Measurements from ENCODE around the gene PRKCH. TPM values are rescaled to one million over a fixed set of nuclear protein-coding genes. Genes with fewer than 3 reads are reported as not detected.

Gene PRKCH
- polyA plus RNA-seq, 3 donors = 3.6 to 6.2 (median 5.4) TPM

DNA sequence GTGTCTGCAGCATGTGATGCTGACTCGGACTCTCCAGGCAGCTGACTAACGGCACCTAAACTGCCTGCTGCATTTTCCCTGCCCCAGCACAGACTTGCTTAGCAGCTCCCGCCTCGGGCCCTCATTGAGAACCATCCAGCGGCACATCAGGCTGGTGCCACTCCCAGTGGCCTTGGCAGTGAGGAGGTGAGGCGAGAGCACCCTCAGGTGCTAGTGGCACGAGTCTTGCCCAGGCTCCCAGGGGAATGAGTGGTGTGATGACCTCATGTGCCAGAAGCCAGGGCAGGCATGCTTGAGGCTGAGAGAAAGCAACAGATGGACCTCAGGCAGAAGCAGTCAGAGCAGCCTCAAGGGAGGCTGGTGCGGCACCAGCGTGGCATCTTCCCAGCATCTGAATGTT, 60.2 kb downstream of the PRKCH start:
- no peaks in the 10 kb centered on the region for H3K4me1 ChIP-seq (ENCODE audit: control insufficient read depth in 1 of 2, insufficient read depth in 2 of 2, low read length in 2 of 2)
- no peak overlapping the region for H3K4me3 Mint-ChIP-seq
- peaks cover 6 to 11% of the 10 kb centered on the region in 2 donors for H3K36me3 Mint-ChIP-seq
- peaks cover 4% of the 10 kb centered on the region for H4K20me1 ChIP-seq (ENCODE audit: insufficient read depth, low read length)
- H3K36me3 ChIP-seq (replicated peaks in 1 of 2; ENCODE audit: control insufficient read depth in 1 of 2, insufficient read depth in 2 of 2, low read length in 2 of 2) = no peaks in the 10 kb centered on the region
- H3K27me3 ChIP-seq (ENCODE audit: control insufficient read depth in 2 of 2, insufficient read depth in 2 of 2, low read length in 2 of 2) = no peaks in the 10 kb centered on the region
- peaks cover 0 to 3% (median 0%) of the 10 kb centered on the region in 7 donors for H3K9me3 Mint-ChIP-seq
- 96% methylated on average over 9 of the region's 9 CpGs for WGBS (ENCODE audit: insufficient coverage)
- H3K9me3 ChIP-seq (replicated peaks in 1 of 2; ENCODE audit: control insufficient read depth in 1 of 2, insufficient read depth in 1 of 2, low read length in 2 of 2) = no peaks in the 10 kb centered on the region
- TF ChIP-seq, protein P1, sequence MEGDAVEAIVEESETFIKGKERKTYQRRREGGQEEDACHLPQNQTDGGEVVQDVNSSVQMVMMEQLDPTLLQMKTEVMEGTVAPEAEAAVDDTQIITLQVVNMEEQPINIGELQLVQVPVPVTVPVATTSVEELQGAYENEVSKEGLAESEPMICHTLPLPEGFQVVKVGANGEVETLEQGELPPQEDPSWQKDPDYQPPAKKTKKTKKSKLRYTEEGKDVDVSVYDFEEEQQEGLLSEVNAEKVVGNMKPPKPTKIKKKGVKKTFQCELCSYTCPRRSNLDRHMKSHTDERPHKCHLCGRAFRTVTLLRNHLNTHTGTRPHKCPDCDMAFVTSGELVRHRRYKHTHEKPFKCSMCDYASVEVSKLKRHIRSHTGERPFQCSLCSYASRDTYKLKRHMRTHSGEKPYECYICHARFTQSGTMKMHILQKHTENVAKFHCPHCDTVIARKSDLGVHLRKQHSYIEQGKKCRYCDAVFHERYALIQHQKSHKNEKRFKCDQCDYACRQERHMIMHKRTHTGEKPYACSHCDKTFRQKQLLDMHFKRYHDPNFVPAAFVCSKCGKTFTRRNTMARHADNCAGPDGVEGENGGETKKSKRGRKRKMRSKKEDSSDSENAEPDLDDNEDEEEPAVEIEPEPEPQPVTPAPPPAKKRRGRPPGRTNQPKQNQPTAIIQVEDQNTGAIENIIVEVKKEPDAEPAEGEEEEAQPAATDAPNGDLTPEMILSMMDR (IDR thresholded peaks at IDR 0.05) = no peak
- intact Hi-C loops (cut with micrococcal nuclease) = no loop called here
- peaks cover 4 to 5% (median 4%) of the 10 kb centered on the region in 3 donors for H3K27me3 Mint-ChIP-seq (ENCODE audit: low read depth in 3 of 3)
- peaks cover 10% of the 10 kb centered on the region for H3K79me2 ChIP-seq (ENCODE audit: insufficient read depth, low read length)
- H3K27ac ChIP-seq (ENCODE audit: low read depth in 1 of 2, low read length in 2 of 2) = no peak overlapping the region
- no peak overlapping the region for H3K4me3 ChIP-seq (replicated peaks in 1 of 3; ENCODE audit: low read depth in 2 of 3, low read length in 3 of 3)
- no peak for DNase-seq
- no peak overlapping the region for H3K4me2 ChIP-seq (replicated peaks; ENCODE audit: extremely low read depth, low read length, poor library complexity, severe bottlenecking)
- H3K4me1 Mint-ChIP-seq = peaks cover 5% of the 10 kb centered on the region
- no peak overlapping the region for H2AFZ ChIP-seq (ENCODE audit: insufficient read depth, low read depth, low read length, poor library complexity, severe bottlenecking)
- H3K9ac ChIP-seq (ENCODE audit: insufficient read depth, low read length, poor library complexity, severe bottlenecking) = no peak overlapping the region
- H3K27ac Mint-ChIP-seq = no peak overlapping the region

DNA sequence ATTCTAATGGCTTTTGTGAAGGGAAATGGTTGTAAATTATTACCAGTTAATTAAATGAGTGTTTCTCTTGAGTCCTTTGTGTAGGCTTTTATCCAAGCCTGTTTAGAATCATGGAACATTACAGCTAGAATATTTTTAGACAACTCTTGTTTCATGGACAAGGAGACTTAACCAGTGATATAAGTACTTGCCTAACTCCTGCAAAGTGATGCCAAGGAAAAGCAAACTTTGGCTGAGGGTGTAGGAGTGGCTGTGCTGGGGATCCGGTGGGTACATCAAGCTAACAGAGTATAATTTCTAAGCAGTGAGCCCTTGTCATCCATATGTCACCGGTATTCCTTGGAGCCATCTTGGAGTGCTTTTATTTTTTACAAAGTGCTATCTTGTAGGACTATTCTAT, 61.5 kb downstream of the PRKCH start:
- H3K27me3 Mint-ChIP-seq (ENCODE audit: low read depth in 3 of 3) = peaks cover 3 to 6% (median 4%) of the 10 kb centered on the region in 3 donors
- no peak overlapping the region for H3K4me2 ChIP-seq (replicated peaks; ENCODE audit: extremely low read depth, low read length, poor library complexity, severe bottlenecking)
- TF ChIP-seq, protein P1 (IDR thresholded peaks at IDR 0.05) = no peak
- H3K4me3 Mint-ChIP-seq = no peak overlapping the region
- H3K9me3 Mint-ChIP-seq = peaks cover 0 to 3% (median 0%) of the 10 kb centered on the region in 7 donors
- H3K27ac Mint-ChIP-seq = no peak overlapping the region
- H3K27ac ChIP-seq (ENCODE audit: low read depth in 1 of 2, low read length in 2 of 2) = no peak overlapping the region
- no peak overlapping the region for H3K9ac ChIP-seq (ENCODE audit: insufficient read depth, low read length, poor library complexity, severe bottlenecking)
- no peak overlapping the region for H3K4me3 ChIP-seq (replicated peaks in 1 of 3; ENCODE audit: low read depth in 2 of 3, low read length in 3 of 3)
- no peak overlapping the region for H2AFZ ChIP-seq (ENCODE audit: insufficient read depth, low read depth, low read length, poor library complexity, severe bottlenecking)
- intact Hi-C loops (cut with micrococcal nuclease) = no loop called here
- peaks cover 6 to 10% of the 10 kb centered on the region in 2 donors for H3K36me3 Mint-ChIP-seq
- 83% methylated on average over 1 of the region's 2 CpGs for WGBS (ENCODE audit: insufficient coverage)
- no peaks in the 10 kb centered on the region for H3K4me1 ChIP-seq (ENCODE audit: control insufficient read depth in 1 of 2, insufficient read depth in 2 of 2, low read length in 2 of 2)
- H3K27me3 ChIP-seq (ENCODE audit: control insufficient read depth in 2 of 2, insufficient read depth in 2 of 2, low read length in 2 of 2) = no peaks in the 10 kb centered on the region
- no peaks in the 10 kb centered on the region for H3K9me3 ChIP-seq (replicated peaks in 1 of 2; ENCODE audit: control insufficient read depth in 1 of 2, insufficient read depth in 1 of 2, low read length in 2 of 2)
- H3K4me1 Mint-ChIP-seq = peaks cover 7% of the 10 kb centered on the region
- peaks cover 4% of the 10 kb centered on the region for H4K20me1 ChIP-seq (ENCODE audit: insufficient read depth, low read length)
- peaks cover 10% of the 10 kb centered on the region for H3K79me2 ChIP-seq (ENCODE audit: insufficient read depth, low read length)
- no peaks in the 10 kb centered on the region for H3K36me3 ChIP-seq (replicated peaks in 1 of 2; ENCODE audit: control insufficient read depth in 1 of 2, insufficient read depth in 2 of 2, low read length in 2 of 2)
- no peak for DNase-seq

All from CD14-positive monocyte (primary cell).